Activated CD4-positive, CD25-positive, alpha-beta regulatory T cell treated with anti-CD3 and anti-CD28 coated beads, Interleukin-2, amount 50 U/mL, for 72 hours (primary cell): Measurements from ENCODE around the gene RBM44.
"Not testable (repeated sequence)": the region's sequence is repeated elsewhere in the genome, so short reads cannot be mapped to it uniquely, and the experiment has no call there.

Experiments used
- DNase-seq: peaks from one replicate; pipeline ENCODE4 v3.0.0; 2021

RBM44 gene, protein sequence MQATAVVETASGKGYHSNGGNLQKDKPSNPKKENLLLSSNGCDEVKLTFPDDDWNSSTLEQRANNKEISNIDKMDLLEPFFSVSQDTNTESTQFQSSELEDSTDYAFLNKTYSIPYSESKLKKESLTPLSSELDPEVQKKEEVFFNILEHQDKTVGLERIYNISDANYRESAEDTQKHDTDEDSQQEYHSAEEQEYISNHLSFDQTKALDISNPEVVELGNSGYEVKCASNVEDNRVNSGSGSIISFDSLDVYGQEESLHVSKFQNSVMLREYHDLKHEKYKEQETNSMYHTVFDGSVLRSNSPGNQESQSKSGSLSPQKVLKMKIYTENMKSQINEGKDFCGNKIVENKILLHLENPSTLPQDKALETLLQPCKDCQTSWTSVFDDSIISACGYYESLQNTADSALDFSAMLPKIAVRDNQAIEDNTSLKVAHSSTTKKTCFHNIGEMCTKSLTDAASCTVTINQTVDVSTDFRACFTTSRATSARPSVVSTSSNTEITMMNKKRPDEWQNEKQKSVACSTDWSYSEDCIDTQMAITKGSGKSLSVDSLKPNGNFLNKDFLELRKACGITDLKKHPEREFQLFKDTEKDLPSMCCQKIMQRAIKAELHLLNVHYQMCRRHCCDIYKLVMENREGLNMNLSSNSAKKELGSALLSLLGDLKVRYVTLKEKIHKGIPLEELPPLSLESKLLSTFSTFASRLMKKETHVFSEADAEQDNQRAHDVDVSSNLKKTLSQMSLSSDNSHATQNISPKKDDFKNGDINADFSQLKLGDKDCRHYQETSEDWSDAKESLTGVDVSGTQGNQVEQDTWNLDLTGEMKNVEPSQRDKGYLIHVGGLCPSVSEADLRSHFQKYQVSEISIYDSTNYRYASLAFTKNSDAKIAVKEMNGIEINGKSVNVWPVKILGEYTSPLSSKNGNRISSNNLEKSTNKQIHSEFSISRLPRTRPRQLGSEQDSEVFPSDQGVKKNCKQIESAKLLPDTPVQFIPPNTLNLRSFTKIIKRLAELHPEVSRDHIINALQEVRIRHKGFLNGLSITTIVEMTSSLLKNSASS

GRCh38 chr2:237798236-237799059, at the start of gene RBM44:
Gene RBM44 (plus strand): TSS chr2:237798779. CDS start chr2:237813610, 14,831 bp downstream.
- DNase-seq, result no peak

DNA sequence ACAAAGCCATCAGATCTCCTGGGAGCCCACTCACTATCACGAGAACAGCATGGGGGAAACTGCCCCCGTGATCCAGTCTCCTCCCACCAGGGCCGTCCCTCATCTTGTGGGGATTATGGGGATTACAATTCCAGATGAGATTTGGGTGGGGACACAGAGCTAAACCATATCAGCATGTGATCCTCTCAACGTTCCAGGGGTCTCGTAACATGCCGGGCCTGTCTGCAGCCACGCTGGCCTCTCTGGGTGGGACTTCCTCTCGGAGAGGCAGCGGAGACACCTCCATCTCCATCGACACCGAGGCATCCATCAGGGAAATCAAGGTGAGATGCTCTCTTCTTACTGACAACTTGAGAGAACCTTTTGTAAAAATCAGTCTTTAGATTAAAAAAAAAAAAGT, 49.6 kb upstream of the RBM44 start:
- DNase-seq, result no peak

GRCh38 chr2:237749961-237750360, 48.6 kb upstream of the RBM44 start:
- DNase-seq, result no peak

DNA sequence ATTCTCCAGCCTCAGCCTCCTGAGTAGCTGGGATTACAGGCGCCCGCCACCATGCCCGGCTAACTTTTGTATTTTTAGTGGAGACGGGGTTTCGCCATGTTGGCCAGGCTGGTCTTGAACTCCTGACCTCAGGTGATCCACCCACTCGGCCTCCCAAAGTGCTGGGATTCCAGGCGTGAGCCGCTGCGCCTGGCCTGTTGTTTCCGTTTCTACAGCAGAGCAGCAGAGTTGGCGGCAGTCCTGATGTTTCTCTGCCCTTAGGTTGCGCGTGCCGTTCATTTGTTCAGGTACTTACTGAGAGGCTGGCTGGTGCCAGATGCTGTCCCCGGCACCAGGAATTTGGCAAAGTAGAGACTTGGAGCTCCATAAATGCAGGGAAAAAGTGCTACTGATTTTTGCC, 48.1 kb upstream of the RBM44 start:
- not testable (repeated sequence) for DNase-seq

GRCh38 chr2:237752761-237753165, 45.8 kb upstream of the RBM44 start:
- peak; percentile 48 for DNase-seq

DNA sequence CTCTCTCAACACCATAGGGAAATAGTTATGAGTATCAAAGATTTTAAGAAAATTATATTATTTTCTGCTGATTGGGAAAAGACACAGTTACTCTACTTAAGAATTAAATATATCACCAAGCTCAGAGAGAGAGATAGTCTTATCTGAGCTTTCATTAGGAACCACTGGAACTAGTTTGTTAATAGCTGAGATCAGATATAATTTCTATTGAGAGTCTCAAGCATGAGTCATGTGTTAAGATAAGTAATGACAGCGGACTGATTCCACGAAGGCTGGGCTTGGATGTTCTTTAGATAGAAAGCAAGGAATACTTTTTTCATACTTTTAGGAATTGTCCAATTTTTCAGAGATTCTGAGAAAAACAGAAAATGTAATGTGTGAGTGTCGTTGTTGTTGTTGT, 44.4 kb upstream of the RBM44 start:
- DNase-seq, result no peak

GRCh38 chr2:237754626-237755248, 43.8 kb upstream of the RBM44 start:
- no peak for DNase-seq

DNA sequence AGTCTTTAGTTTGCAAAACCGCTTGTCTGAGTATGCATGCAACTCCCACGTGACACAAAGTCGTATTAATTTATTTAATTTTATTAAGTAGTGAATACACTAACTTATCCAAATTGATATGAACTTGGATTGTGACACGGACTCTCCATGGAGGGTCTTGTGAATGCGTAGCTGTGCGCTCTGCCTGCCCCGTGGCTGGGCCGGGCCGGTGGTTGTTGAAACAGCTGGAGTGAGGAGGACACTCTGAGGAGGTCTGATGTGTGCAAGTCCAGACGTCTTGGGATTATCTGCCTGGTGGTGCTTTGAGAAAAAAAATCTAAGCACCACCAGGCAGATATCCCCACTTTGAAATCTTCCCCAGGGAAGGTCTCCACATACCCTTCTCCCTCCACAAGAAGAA, 41.0 kb upstream of the RBM44 start:
- DNase-seq, result no peak

DNA sequence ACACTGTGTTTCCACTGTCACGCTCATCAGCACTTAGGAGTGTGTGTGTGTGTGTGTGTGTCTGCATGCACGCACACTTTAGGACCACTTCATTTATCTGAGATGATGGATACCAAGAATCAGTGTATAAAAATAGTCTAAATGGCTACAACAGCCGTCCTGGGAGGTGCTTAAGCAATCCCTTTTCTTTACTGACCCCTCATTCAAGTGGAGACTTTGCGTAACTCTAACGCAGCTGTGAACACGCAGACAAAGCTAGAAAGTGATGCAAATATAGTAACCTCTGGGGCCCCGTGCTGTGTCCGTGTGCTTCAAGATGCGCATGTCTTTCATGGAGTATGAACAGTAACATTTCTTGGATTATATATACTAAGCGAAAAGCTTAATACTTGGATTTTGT, 40.4 kb upstream of the RBM44 start:
- no peak for DNase-seq

- no peak for DNase-seq
These were observed 39.4 kb upstream of the RBM44 start for GRCh38 chr2:237759176-237759575.

GRCh38 chr2:237760506-237761502, 37.8 kb upstream of the RBM44 start:
- no peak for DNase-seq

DNA sequence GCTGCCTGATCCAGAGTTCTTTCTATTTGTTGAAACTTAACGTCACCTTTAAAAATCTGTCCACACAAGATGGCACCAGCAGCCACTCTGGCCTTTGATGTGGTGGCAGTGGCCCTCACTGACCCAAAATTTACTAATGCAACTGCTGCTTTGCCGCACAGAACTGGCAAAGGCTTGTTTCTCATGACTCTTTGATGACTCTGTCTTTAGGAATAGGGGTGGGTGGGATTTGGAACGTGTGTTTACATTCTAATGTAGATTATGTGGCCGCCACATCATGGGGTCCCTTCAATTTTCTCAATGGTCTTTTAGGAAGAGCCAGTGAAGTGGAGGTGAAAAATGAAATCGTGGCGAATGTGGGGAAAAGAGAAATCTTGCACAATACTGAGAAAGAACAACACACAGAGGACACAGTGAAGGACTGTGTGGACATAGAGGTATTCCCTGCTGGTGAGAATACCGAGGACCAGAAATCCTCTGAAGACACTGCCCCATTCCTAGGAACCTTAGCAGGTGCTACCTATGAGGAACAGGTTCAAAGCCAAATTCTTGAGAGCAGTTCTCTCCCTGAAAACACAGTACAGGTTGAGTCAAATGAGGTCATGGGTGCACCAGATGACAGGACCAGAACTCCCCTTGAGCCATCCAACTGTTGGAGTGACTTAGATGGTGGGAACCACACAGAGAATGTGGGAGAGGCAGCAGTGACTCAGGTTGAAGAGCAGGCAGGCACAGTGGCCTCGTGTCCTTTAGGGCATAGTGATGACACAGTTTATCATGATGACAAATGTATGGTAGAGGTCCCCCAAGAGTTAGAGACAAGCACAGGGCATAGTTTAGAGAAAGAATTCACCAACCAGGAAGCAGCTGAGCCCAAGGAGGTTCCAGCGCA, 36.0 kb upstream of the RBM44 start:
- not testable (repeated sequence) for DNase-seq

GRCh38 chr2:237763812-237764211, 34.8 kb upstream of the RBM44 start:
- no peak for DNase-seq

- not testable (repeated sequence) for DNase-seq
These were observed 33.5 kb upstream of the RBM44 start for GRCh38 chr2:237765122-237765521.

GRCh38 chr2:237765875-237766274, 32.7 kb upstream of the RBM44 start:
- DNase-seq, result no peak

- no peak for DNase-seq
These were observed 32.2 kb upstream of the RBM44 start for GRCh38 chr2:237766340-237766739.

DNA sequence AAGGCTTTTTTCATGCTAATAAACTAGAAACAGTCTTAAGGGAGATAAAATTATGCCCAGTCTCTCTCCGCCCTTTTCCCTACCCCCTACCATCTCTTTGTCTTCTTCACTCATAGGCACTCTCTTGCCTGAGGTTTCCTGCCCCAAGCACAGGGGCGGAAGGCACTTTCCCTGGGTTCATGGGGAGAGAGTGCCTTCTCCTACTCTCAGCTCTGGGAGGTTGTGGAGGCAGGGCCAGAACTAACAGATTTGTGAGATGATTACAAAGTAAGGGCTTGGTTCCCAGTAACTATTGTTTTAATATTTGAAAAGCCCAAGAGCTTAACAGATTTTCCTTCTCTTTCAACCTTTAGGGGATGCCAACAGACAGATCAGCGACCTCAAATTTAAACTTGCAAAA, 26.1 kb upstream of the RBM44 start:
- no peak for DNase-seq

GRCh38 chr2:237773826-237774225, 24.8 kb upstream of the RBM44 start:
- no peak for DNase-seq

DNA sequence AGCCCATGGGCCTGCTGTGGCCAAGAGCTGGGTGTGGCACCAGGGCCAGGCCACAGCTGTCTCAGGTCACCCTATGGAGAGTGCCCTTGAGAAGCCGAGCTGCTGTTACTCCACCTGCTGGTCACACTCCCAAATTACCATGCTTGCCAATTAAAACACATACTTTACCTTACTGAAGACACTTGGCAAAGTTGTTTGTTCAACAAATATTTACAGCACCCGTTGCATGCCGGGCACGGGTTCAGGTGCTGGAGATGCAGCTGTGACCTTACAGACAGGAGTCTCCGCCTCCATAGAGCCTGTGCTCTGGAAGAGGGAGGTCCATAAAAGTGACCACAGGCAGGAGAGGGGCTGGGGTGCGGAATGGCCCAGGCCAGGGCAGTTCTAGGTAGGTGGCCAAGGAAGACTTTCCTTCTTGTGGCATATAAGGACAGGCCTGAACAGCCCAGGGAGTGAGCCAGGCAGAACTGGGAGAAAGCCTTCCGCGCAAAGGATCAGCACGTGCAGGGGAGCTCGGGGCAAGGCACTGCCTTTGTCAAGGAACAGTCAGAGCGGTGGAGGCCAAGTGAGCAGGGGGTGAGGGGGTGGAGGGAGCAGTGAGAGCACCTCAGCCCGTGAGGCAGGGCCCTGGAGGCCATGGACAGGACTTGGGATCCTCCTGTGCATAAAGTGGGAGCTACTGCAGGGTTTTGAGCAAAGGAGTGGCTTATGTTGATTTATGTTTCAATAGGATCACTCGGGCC, 23.6 kb upstream of the RBM44 start:
- DNase-seq, result peak; percentile 47
